ENCODE results near the gene AATK.

AATK gene

GRCh38 chr17:81202318-81202717, 36.3 kb upstream of the AATK start:
- no peak overlapping the region for H3K27ac Mint-ChIP-seq
- no peak overlapping the region for H3K4me3 Mint-ChIP-seq
- H3K9me3 Mint-ChIP-seq = no peaks in the 10 kb centered on the region
- no peaks in the 10 kb centered on the region for H3K27me3 Mint-ChIP-seq
- ATAC-seq (replicated peaks) = no peak
- no peak for DNase-seq
- no peaks in the 10 kb centered on the region for H3K4me1 Mint-ChIP-seq (ENCODE audit: low read depth in 2 of 2)
- peaks cover 3% of the 10 kb centered on the region for H3K36me3 Mint-ChIP-seq (ENCODE audit: insufficient read depth)

DNA sequence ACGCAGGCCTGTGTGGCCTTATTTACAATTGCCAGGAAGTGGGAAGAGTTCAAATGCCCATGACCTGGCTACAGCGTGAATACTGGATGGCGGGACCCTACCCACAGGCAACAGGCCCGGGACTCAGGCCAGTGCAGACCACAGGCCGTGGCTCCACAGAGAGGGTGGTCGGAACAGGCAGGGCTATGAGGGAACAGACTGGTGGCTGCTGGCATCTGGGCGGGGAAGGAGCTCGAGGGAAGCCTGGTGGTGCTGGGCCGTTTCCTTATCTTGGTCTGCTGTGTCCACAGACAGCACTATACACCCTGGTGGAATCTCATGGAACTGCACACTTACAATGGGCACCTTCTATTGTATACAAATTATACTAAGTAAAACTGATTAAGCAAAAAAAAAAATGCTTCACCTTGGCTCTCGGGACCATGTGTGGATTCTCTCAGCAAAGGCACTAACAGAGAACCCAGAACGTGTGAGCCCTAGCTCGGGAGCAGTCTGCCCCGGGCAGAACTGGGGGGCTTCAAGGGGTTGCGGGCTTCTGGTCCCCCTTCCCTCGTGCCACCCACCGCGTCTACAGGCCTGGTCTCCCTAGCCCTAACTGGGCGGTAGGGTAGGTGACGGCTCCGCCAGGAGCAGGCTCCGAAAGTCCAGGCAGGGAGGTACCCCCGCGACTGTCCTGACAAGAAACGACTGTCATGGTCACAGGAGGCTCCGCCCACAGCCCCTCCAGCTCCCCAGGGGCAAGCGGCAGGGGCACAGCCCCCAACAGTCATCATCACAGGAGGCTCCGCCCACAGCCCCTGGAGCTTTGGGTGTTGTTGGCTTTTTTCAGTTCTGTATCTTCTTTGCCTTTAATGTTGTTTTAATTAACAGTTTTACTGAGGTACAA, 34.9 kb upstream of the AATK start:
- DNase-seq = no peak
- Mint-ChIP-seq H3K9me3 (no peaks in the 10 kb centered on the region), H3K27ac (no peak overlapping the region), H3K4me1 (ENCODE audit: low read depth in 2 of 2) (no peaks in the 10 kb centered on the region), H3K36me3 (ENCODE audit: insufficient read depth) (peaks cover 3% of the 10 kb centered on the region), H3K27me3 (no peaks in the 10 kb centered on the region), H3K4me3 (no peak overlapping the region)
- ATAC-seq (replicated peaks) = peak; percentile 53

- DNase-seq = no peak
- Mint-ChIP-seq H3K4me3 (no peak overlapping the region), H3K9me3 (no peaks in the 10 kb centered on the region), H3K36me3 (ENCODE audit: insufficient read depth) (no peaks in the 10 kb centered on the region), H3K4me1 (ENCODE audit: low read depth in 2 of 2) (no peaks in the 10 kb centered on the region), H3K27me3 (no peaks in the 10 kb centered on the region), H3K27ac (no peak overlapping the region)
- no peak for ATAC-seq (replicated peaks)
These were observed 34.2 kb upstream of the AATK start for GRCh38 chr17:81200201-81200600.

- no peak for ATAC-seq (replicated peaks)
- Mint-ChIP-seq H3K9me3 (no peaks in the 10 kb centered on the region), H3K27ac (no peak overlapping the region), H3K36me3 (ENCODE audit: insufficient read depth) (no peaks in the 10 kb centered on the region), H3K4me1 (ENCODE audit: low read depth in 2 of 2) (no peaks in the 10 kb centered on the region), H3K27me3 (no peaks in the 10 kb centered on the region), H3K4me3 (no peak overlapping the region)
- DNase-seq = no peak
These were observed 33.4 kb upstream of the AATK start for GRCh38 chr17:81199482-81199830.

- Mint-ChIP-seq H3K4me3 (no peak overlapping the region), H3K27me3 (no peaks in the 10 kb centered on the region), H3K4me1 (ENCODE audit: low read depth in 2 of 2) (no peaks in the 10 kb centered on the region), H3K36me3 (ENCODE audit: insufficient read depth) (peaks cover 4% of the 10 kb centered on the region), H3K9me3 (no peaks in the 10 kb centered on the region), H3K27ac (no peak overlapping the region)
- ATAC-seq (replicated peaks) = no peak
- DNase-seq = no peak
These were observed 32.9 kb upstream of the AATK start for GRCh38 chr17:81198826-81199481.

DNA sequence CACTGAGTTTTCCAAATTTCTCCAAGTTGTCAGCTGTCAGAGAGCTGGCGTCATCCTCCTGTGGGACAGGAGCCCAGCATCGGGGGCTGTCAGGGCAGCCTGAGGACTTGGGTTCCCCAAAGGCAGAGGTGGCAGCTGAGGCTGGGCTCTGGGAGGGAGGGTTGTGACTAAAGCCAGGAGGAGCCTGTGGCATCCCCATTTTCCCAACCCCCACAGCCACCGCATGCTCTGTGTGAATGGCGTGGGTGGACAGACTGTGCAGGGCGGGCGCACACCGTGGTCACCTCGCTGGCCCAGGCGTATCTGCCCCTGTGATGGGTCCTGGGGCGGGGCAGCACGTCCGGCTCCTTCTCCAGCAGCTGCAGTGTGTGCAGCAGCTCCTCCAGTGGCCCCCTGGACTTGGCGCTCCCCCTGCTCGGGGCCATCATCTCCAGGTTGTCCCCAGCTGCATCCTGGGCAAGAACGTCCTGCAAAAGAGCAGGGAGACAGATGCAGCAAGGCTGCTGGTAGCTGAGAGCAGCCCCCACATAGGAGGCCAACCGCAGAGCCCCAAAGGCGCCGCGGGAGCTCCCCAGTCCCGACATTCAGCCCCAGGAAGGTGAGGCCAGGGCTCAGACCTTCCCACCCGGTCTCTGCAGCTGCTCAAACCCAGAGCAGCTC, 31.9 kb upstream of the AATK start:
- Mint-ChIP-seq H3K9me3 (no peaks in the 10 kb centered on the region), H3K4me1 (ENCODE audit: low read depth in 2 of 2) (no peaks in the 10 kb centered on the region), H3K4me3 (no peak overlapping the region), H3K36me3 (ENCODE audit: insufficient read depth) (peaks cover 5% of the 10 kb centered on the region), H3K27me3 (no peaks in the 10 kb centered on the region), H3K27ac (no peak overlapping the region)
- DNase-seq (no peak), ATAC-seq (replicated peaks) (no peak)

GRCh38 chr17:81197409-81197795, 31.4 kb upstream of the AATK start:
- Mint-ChIP-seq H3K27me3 (no peaks in the 10 kb centered on the region), H3K4me3 (no peak overlapping the region), H3K27ac (no peak overlapping the region), H3K4me1 (ENCODE audit: low read depth in 2 of 2) (no peaks in the 10 kb centered on the region), H3K9me3 (no peaks in the 10 kb centered on the region), H3K36me3 (ENCODE audit: insufficient read depth) (peaks cover 5% of the 10 kb centered on the region)
- DNase-seq (no peak), ATAC-seq (replicated peaks) (no peak)

DNA sequence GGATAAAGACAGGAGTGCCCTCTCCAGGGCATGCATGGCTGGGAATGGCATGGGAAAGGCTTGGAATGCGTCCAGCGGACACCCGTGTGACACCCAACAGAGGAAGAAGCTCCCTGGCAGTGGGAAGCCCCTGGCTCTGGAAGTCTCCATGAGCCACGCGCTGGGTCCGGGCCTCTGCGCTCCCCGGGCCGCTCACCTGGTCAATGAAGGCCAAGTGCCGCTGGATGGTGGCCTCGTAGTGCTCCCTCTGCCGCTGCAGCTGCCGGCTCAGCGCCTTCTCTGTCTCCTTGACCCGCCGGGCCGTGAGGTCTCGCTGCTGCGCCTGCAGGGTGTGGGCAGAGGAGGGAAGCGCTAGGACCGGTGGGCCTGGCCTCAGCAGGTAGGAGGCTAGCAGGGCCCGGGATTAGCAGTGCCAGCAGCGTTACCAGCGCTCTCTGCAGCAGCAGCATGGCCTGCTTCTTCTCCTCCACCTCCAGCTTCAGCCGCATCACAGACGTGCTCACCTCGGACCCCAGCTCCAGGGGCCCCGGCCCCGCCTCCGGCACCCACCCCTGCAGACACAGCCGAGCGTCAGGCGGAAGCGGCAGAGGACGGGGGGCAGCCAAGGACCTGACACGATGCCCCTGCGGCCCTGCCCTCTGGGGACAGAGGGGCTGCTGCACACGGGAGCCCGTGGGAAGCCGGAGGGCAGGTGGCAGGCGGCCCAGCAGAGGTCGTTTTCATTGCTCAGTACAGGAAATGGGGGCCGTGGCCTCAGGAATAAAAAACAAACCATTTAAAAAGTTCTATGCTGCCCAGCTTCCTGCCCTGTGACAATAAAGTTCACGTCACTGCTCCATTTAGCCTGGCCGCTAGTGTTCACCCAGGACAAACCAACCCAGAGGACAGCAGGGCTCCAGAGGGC, 30.7 kb upstream of the AATK start:
- DNase-seq (no peak), ATAC-seq (replicated peaks) (no peak)
- no peak overlapping the region for H3K27ac Mint-ChIP-seq
- H3K36me3 Mint-ChIP-seq (ENCODE audit: insufficient read depth) = peaks cover 5% of the 10 kb centered on the region
- H3K4me3 Mint-ChIP-seq = no peak overlapping the region
- H3K4me1 Mint-ChIP-seq (ENCODE audit: low read depth in 2 of 2) = no peaks in the 10 kb centered on the region
- no peaks in the 10 kb centered on the region for H3K27me3 Mint-ChIP-seq
- no peaks in the 10 kb centered on the region for H3K9me3 Mint-ChIP-seq

GRCh38 chr17:81195941-81196495, 30.0 kb upstream of the AATK start:
- no peak overlapping the region for H3K4me3 Mint-ChIP-seq
- no peak for ATAC-seq (replicated peaks)
- no peaks in the 10 kb centered on the region for H3K27me3 Mint-ChIP-seq
- H3K4me1 Mint-ChIP-seq (ENCODE audit: low read depth in 2 of 2) = no peaks in the 10 kb centered on the region
- peaks cover 5% of the 10 kb centered on the region for H3K36me3 Mint-ChIP-seq (ENCODE audit: insufficient read depth)
- H3K9me3 Mint-ChIP-seq = no peaks in the 10 kb centered on the region
- no peak overlapping the region for H3K27ac Mint-ChIP-seq
- DNase-seq = no peak

DNA sequence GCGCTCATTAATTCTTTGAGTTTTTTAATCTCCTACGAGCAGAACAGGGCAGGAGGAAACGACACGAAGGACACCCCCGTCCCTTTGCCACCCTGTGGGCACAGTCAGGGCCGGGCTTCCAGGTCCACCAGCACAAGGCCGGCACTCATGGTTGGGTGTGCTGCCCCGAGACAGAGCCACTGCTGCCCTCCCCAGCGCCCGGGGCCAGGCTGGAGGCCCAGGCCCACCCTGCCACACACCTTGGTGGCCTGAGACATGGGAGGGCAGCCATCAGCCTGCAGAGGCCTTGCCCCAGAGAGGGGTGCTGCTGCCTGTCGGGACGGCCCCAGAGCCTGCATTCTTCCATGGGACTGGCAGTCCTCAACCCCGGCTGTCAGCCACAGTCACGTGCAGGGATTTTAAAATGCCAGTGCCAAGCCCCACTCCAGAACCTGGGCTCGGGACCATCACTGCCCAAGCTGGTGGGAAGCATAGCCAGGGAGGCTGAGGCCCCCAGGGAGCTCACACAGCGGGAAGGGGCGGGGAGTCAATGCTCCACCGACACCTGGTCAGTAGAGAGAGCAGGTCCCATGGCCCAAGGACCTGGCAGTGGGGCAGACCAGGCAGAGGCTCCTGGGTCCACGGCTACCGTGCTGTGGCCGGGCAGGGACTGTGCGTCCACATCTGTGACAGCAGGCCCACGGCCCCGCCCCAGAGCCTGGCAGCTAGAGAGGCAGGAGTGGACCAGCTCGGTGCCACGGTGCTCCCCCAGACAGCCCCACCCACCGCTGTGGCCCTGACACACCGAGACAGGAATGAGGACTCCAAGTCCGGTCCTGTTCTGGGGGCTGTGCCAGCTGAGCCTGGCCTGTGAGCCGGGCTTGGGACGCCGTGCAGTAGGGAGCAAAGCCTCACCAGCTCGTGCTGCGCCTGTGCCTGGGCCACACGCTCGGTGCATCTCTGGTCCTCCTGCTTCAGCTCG, 29.2 kb upstream of the AATK start:
- ATAC-seq (replicated peaks) (no peak), DNase-seq (no peak)
- no peaks in the 10 kb centered on the region for H3K27me3 Mint-ChIP-seq
- no peak overlapping the region for H3K27ac Mint-ChIP-seq
- no peaks in the 10 kb centered on the region for H3K9me3 Mint-ChIP-seq
- H3K4me1 Mint-ChIP-seq (ENCODE audit: low read depth in 2 of 2) = no peaks in the 10 kb centered on the region
- peaks cover 5% of the 10 kb centered on the region for H3K36me3 Mint-ChIP-seq (ENCODE audit: insufficient read depth)
- no peak overlapping the region for H3K4me3 Mint-ChIP-seq

DNA sequence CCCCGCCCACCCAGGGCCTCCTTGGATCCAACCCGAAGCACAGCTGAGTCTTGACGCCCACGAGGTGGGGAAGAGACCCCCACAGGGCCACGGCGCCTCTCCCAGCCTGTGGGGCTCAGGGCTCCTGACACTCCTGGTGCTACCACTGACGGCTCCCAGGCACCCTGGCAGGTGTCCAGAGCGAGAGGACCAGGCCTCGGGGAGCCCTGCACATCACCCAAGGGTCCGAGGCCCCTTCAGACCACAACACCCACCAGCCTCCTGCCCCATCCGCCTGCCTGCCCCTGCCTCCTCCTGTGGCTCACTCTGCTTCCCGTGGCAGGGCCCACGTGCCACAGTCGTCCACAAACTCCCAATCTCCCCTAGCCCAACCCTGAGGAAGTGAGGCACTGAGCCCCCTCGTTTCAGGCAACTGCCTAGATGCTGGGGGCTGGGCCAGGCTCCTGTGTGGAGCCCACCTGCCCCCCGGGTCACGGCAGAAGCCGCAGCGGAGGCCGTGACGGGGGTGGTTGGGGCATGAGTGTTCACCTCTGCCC, 28.3 kb upstream of the AATK start:
- peaks cover 5% of the 10 kb centered on the region for H3K36me3 Mint-ChIP-seq (ENCODE audit: insufficient read depth)
- no peaks in the 10 kb centered on the region for H3K4me1 Mint-ChIP-seq (ENCODE audit: low read depth in 2 of 2)
- no peak overlapping the region for H3K4me3 Mint-ChIP-seq
- H3K27me3 Mint-ChIP-seq = no peaks in the 10 kb centered on the region
- H3K9me3 Mint-ChIP-seq = no peaks in the 10 kb centered on the region
- DNase-seq (no peak), ATAC-seq (replicated peaks) (no peak)
- no peak overlapping the region for H3K27ac Mint-ChIP-seq
